ENCODE measurements around the gene HSP90AB1. TPM values are rescaled to one million over a fixed set of nuclear protein-coding genes. Genes with fewer than 3 reads are reported as not detected.

Gene HSP90AB1
- total and polyA plus RNA-seq, 2 experiments from 2014 or later = 440 to 891 TPM

- TF ChIP-seq CTCF (IDR thresholded peaks at IDR 0.05; ENCODE audit: poor library complexity) (no peak), EZH2phosphoT487 (IDR thresholded peaks at IDR 0.05; ENCODE audit: low read depth, severe bottlenecking, unreplicated experiment) (no peak), EZH2 (IDR thresholded peaks at IDR 0.05; ENCODE audit: borderline replicate concordance) (no peak)
- no peak for DNase-seq (ENCODE audit: low spot score)
- Histone ChIP-seq H3K9me2 (replicated peaks; ENCODE audit: insufficient read depth) (no peaks in the 10 kb centered on the region), H3K9me3 (ENCODE audit: low read depth) (no peaks in the 10 kb centered on the region), H3K4me2 (peak overlapping the region; percentile 61), H4K20me1 (ENCODE audit: insufficient read depth, poor library complexity, severe bottlenecking) (no peaks in the 10 kb centered on the region), H3K27ac (no peak overlapping the region), H3K4me1 (ENCODE audit: insufficient read depth) (peaks cover 42% of the 10 kb centered on the region), H3K79me2 (peaks cover 5% of the 10 kb centered on the region), H3K4me3 (no peak overlapping the region), H2AFZ (peak overlapping the region; percentile 6), H3K27me3 (no peaks in the 10 kb centered on the region), H3K36me3 (replicated peaks; ENCODE audit: insufficient read depth, low read depth) (no peaks in the 10 kb centered on the region)
- 81% methylated on average over 7 of the region's 7 CpGs for WGBS (ENCODE audit: low lambda C conversion rate, missing lambda C conversion rate)
These were observed 19.6 kb upstream of the HSP90AB1 start for GRCh38 chr6:44227148-44227793.

- no peak overlapping the region for H3K27ac ChIP-seq
- no peak overlapping the region for H3K4me2 ChIP-seq
- no peak overlapping the region for H2AFZ ChIP-seq
- H3K9me2 ChIP-seq (replicated peaks; ENCODE audit: insufficient read depth) = no peaks in the 10 kb centered on the region
- peaks cover 5% of the 10 kb centered on the region for H3K79me2 ChIP-seq
- TF ChIP-seq EZH2 (IDR thresholded peaks at IDR 0.05; ENCODE audit: borderline replicate concordance) (no peak), CTCF (IDR thresholded peaks at IDR 0.05; ENCODE audit: poor library complexity) (no peak), EZH2phosphoT487 (IDR thresholded peaks at IDR 0.05; ENCODE audit: low read depth, severe bottlenecking, unreplicated experiment) (no peak)
- H3K36me3 ChIP-seq (replicated peaks; ENCODE audit: insufficient read depth, low read depth) = no peaks in the 10 kb centered on the region
- no peaks in the 10 kb centered on the region for H3K27me3 ChIP-seq
- DNase-seq (ENCODE audit: low spot score) = no peak
- H3K9me3 ChIP-seq (ENCODE audit: low read depth) = no peaks in the 10 kb centered on the region
- H4K20me1 ChIP-seq (ENCODE audit: insufficient read depth, poor library complexity, severe bottlenecking) = no peaks in the 10 kb centered on the region
- 100% methylated on average over 6 of the region's 6 CpGs for WGBS (ENCODE audit: low lambda C conversion rate, missing lambda C conversion rate)
- no peak overlapping the region for H3K4me3 ChIP-seq
- peaks cover 37% of the 10 kb centered on the region for H3K4me1 ChIP-seq (ENCODE audit: insufficient read depth)
These were observed 18.9 kb upstream of the HSP90AB1 start for GRCh38 chr6:44228031-44228430.

- H3K9me2 ChIP-seq (replicated peaks; ENCODE audit: insufficient read depth) = no peaks in the 10 kb centered on the region
- H3K79me2 ChIP-seq = peaks cover 5% of the 10 kb centered on the region
- no peaks in the 10 kb centered on the region for H3K27me3 ChIP-seq
- H3K9me3 ChIP-seq (ENCODE audit: low read depth) = no peaks in the 10 kb centered on the region
- no peaks in the 10 kb centered on the region for H4K20me1 ChIP-seq (ENCODE audit: insufficient read depth, poor library complexity, severe bottlenecking)
- H3K4me2 ChIP-seq = no peak overlapping the region
- no peak overlapping the region for H3K4me3 ChIP-seq
- H2AFZ ChIP-seq = no peak overlapping the region
- TF ChIP-seq EZH2phosphoT487 (IDR thresholded peaks at IDR 0.05; ENCODE audit: low read depth, severe bottlenecking, unreplicated experiment) (no peak), CTCF (IDR thresholded peaks at IDR 0.05; ENCODE audit: poor library complexity) (no peak), EZH2 (IDR thresholded peaks at IDR 0.05; ENCODE audit: borderline replicate concordance) (no peak)
- no peak for DNase-seq (ENCODE audit: low spot score)
- H3K27ac ChIP-seq = no peak overlapping the region
- H3K4me1 ChIP-seq (ENCODE audit: insufficient read depth) = peaks cover 37% of the 10 kb centered on the region
- WGBS (ENCODE audit: low lambda C conversion rate, missing lambda C conversion rate) = 95% methylated on average over 7 of the region's 7 CpGs
- no peaks in the 10 kb centered on the region for H3K36me3 ChIP-seq (replicated peaks; ENCODE audit: insufficient read depth, low read depth)
These were observed 18.5 kb upstream of the HSP90AB1 start for GRCh38 chr6:44228433-44228832.

Data from hepatocyte (in vitro differentiated cells).